SK-N-SH (cell line): ENCODE data around the gene CD69. TPM values are rescaled to one million over a fixed set of nuclear protein-coding genes. Genes with fewer than 3 reads are reported as not detected.

Experiments used
- CTCF ChIA-PET: fragments of 300-600, 350-600 bp; formaldehyde crosslinking; extraction: SDS; loops from one replicate; lab custom pipeline; 2021; lab: Yijun Ruan, JAX
- POLR2A ChIA-PET: fragments of 350-600 bp; sonication (Branson Sonifier 250); formaldehyde crosslinking; extraction: SDS; loops from one replicate; lab custom pipeline; 2020; ENCODE audit warnings: antibody characterized with exemption, inconsistent platforms; lab: Yijun Ruan, JAX
- DNase-seq: peaks from one replicate; pipeline ENCODE4 v3.0.0; 2012
- H2AFZ ChIP-seq: fragments of 200-600 bp; sonication (generic); 2 replicates; pipeline ENCODE4 v1.8.1; 2016; ENCODE audit warnings: antibody characterized with exemption, mild to moderate bottlenecking, low read depth
- H3F3A ChIP-seq: fragments of 200-600 bp; sonication (generic); replicated peaks from 2 replicates; pipeline ENCODE3; 2016; ENCODE audit warnings: antibody characterized with exemption, mild to moderate bottlenecking; ENCODE audit not compliant: insufficient read depth
- H3K27ac ChIP-seq, 2 experiments: fragments of 200-500 bp in 1 of 2; fragments of 200-600 bp in 1 of 2; sonication (Bioruptor generic) in 1 of 2; sonication (generic), shearing (Covaris generic) in 1 of 2; 2 replicates each; pipeline versions ENCODE4 v1.5.1 to v1.6.1; 2014 to 2016; ENCODE audit warnings: low read depth in 2 of 2, inconsistent platforms in 1 of 2, low read length in 1 of 2, mild to moderate bottlenecking in 1 of 2, mixed read lengths in 1 of 2
- H3K27me3 ChIP-seq: fragments of 200-600 bp; sonication (generic), shearing (Covaris generic); 2 replicates; pipeline ENCODE4 v1.6.1; 2016; ENCODE audit warnings: mixed run types; ENCODE audit not compliant: insufficient read depth
- H3K36me3 ChIP-seq, 2 experiments: fragments of 200-500 bp in 1 of 2; fragments of 200-600 bp in 1 of 2; sonication (Bioruptor generic) in 1 of 2; sonication (generic) in 1 of 2; replicated peaks in 1 of 2; 2 replicates each; pipeline versions ENCODE3 to v1.5.1; 2014 to 2016; ENCODE audit warnings: low read length in 1 of 2, mild to moderate bottlenecking in 1 of 2; ENCODE audit not compliant: insufficient read depth in 2 of 2, control insufficient read depth in 1 of 2
- H3K4me1 ChIP-seq, 2 experiments: fragments of 200-500 bp in 1 of 2; fragments of 200-600 bp in 1 of 2; sonication (Bioruptor generic) in 1 of 2; sonication (generic), shearing (Covaris generic) in 1 of 2; 2 replicates each; pipeline versions ENCODE4 v1.5.1 to v1.6.1; 2014 to 2016; ENCODE audit warnings: low read depth in 1 of 2, low read length in 1 of 2, mixed run types in 1 of 2; ENCODE audit not compliant: insufficient read depth in 2 of 2, control insufficient read depth in 1 of 2
- H3K4me2 ChIP-seq: fragments of 200-600 bp; sonication (generic), shearing (Covaris generic); 2 replicates; pipeline ENCODE4 v1.6.1; 2017; ENCODE audit warnings: mixed run types
- H3K4me3 ChIP-seq, 2 experiments: fragments of 200-500 bp in 1 of 2; fragments of 200-600 bp in 1 of 2; sonication (Bioruptor generic) in 1 of 2; sonication (generic), shearing (Covaris generic) in 1 of 2; 2 replicates each; pipeline versions ENCODE4 v1.5.1 to v1.8.1; 2014 to 2016; ENCODE audit warnings: low read depth in 2 of 2, inconsistent platforms in 1 of 2, low read length in 1 of 2, mild to moderate bottlenecking in 1 of 2, mixed read lengths in 1 of 2, moderate library complexity in 1 of 2
- H3K79me2 ChIP-seq: fragments of 200-600 bp; sonication (generic); 2 replicates; pipeline ENCODE4 v1.8.1; 2017; ENCODE audit warnings: mild to moderate bottlenecking; ENCODE audit not compliant: insufficient read depth
- H3K9ac ChIP-seq: fragments of 200-600 bp; sonication (generic); 2 replicates; pipeline ENCODE4 v1.6.1; 2017; ENCODE audit warnings: mixed run types
- H3K9me2 ChIP-seq: fragments of 200-600 bp; sonication (generic); 2 replicates; pipeline ENCODE4 v1.6.1; 2017; ENCODE audit warnings: mixed run types
- H3K9me3 ChIP-seq: fragments of 200-600 bp; sonication (generic); 2 replicates; pipeline ENCODE4 v1.6.1; 2017; ENCODE audit warnings: mixed run types, mild to moderate bottlenecking, moderate library complexity
- H4K20me1 ChIP-seq: fragments of 200-600 bp; sonication (generic); 2 replicates; pipeline ENCODE4 v1.6.1; 2017; ENCODE audit warnings: mild to moderate bottlenecking, mixed run types; ENCODE audit not compliant: insufficient read depth
- CHD2 ChIP-seq: fragments of 150-350 bp; IDR thresholded peaks from 2 replicates; pipeline ENCODE4 v1.6.1; 2018; ENCODE audit warnings: low read length; ENCODE audit not compliant: partially characterized antibody
- CTCF ChIP-seq: fragments of 200-600 bp; sonication (generic); IDR thresholded peaks from 2 replicates; pipeline ENCODE4 v1.6.1; 2017; ENCODE audit warnings: antibody characterized with exemption, mild to moderate bottlenecking, moderate library complexity
- ELF1 ChIP-seq: IDR thresholded peaks from 2 replicates; pipeline ENCODE4 v1.4.0; 2012
- EP300 ChIP-seq, 2 experiments: IDR thresholded peaks; 2 replicates each; pipeline versions ENCODE4 v1.4.0 to v1.6.1; 2012; ENCODE audit warnings: borderline replicate concordance in 1 of 2, low read depth in 1 of 2, low read length in 1 of 2
- EZH2phosphoT487 ChIP-seq: fragments of 200-600 bp; sonication (generic); IDR thresholded peaks from 2 replicates; pipeline ENCODE4 v1.6.1; 2017; ENCODE audit warnings: low read depth, mixed run types, mild to moderate bottlenecking, antibody characterized with exemption, moderate library complexity, borderline replicate concordance
- FOSL2 ChIP-seq: IDR thresholded peaks from 2 replicates; pipeline ENCODE4 v1.4.0; 2012; ENCODE audit warnings: low read depth, mild to moderate bottlenecking, moderate library complexity, borderline replicate concordance
- FOXJ3 ChIP-seq: sonication (generic); formaldehyde crosslinking; IDR thresholded peaks from 2 replicates; pipeline ENCODE4 v1.5.1; 2020; ENCODE audit warnings: mild to moderate bottlenecking, missing genetic modification reagents
- FOXM1 ChIP-seq: IDR thresholded peaks from 2 replicates; pipeline ENCODE4 v1.4.0; 2012; ENCODE audit warnings: low read depth, mild to moderate bottlenecking
- GABPA ChIP-seq: IDR thresholded peaks from 2 replicates; pipeline ENCODE4 v1.4.0; 2012; ENCODE audit warnings: low read depth, mild to moderate bottlenecking
- GATA2 ChIP-seq: sonication (generic); formaldehyde crosslinking; IDR thresholded peaks from 2 replicates; pipeline ENCODE4 v1.5.0; 2020; ENCODE audit warnings: mild to moderate bottlenecking, missing genetic modification reagents
- JUND ChIP-seq: IDR thresholded peaks from 2 replicates; pipeline ENCODE4 v1.4.0; 2012
- MEF2A ChIP-seq: IDR thresholded peaks from 2 replicates; pipeline ENCODE4 v1.4.0; 2012; ENCODE audit warnings: low read depth, borderline replicate concordance
- MXI1 ChIP-seq: IDR thresholded peaks from 2 replicates; pipeline ENCODE4 v1.6.1; 2012; ENCODE audit warnings: mild to moderate bottlenecking, low read depth, low read length, improper control_type of control experiment
- NRF1 ChIP-seq: IDR thresholded peaks from 2 replicates; pipeline ENCODE4 v1.6.1; 2012; ENCODE audit warnings: low read depth, mild to moderate bottlenecking, low read length
- POLR2AphosphoS5 ChIP-seq: IDR thresholded peaks from 2 replicates; pipeline ENCODE4 v1.6.1; 2012; ENCODE audit warnings: low read depth, low read length
- RAD21 ChIP-seq: IDR thresholded peaks from 2 replicates; pipeline ENCODE4 v1.6.1; 2012; ENCODE audit warnings: mild to moderate bottlenecking, low read length
- RCOR1 ChIP-seq: fragments of 150-350 bp; IDR thresholded peaks from 2 replicates; pipeline ENCODE4 v1.6.1; 2017; ENCODE audit warnings: antibody characterized with exemption, low read length
- RFX5 ChIP-seq: IDR thresholded peaks from 2 replicates; pipeline ENCODE4 v1.6.1; 2012; ENCODE audit warnings: mild to moderate bottlenecking, improper control_type of control experiment, low read length
- SIN3A ChIP-seq: IDR thresholded peaks from 2 replicates; pipeline ENCODE4 v1.6.1; 2012; ENCODE audit warnings: low read depth, mild to moderate bottlenecking, low read length, moderate library complexity, borderline replicate concordance
- SMC3 ChIP-seq: IDR thresholded peaks from 2 replicates; pipeline ENCODE4 v1.6.1; 2012; ENCODE audit warnings: low read depth, low read length, improper control_type of control experiment
- TAF1 ChIP-seq: IDR thresholded peaks from 2 replicates; pipeline ENCODE4 v1.6.1; 2012; ENCODE audit warnings: low read depth, mild to moderate bottlenecking, low read length, moderate library complexity, borderline replicate concordance
- TCF12 ChIP-seq: IDR thresholded peaks from 2 replicates; pipeline ENCODE4 v1.4.0; 2012
- TEAD4 ChIP-seq: IDR thresholded peaks from 2 replicates; pipeline ENCODE4 v1.4.0; 2012; ENCODE audit warnings: mild to moderate bottlenecking, borderline replicate concordance; ENCODE audit not compliant: insufficient read depth
- USF2 ChIP-seq: fragments of 150-350 bp; IDR thresholded peaks from 2 replicates; pipeline ENCODE4 v1.6.1; 2017; ENCODE audit warnings: antibody characterized with exemption, low read length, low read depth, borderline replicate concordance
- YY1 ChIP-seq: IDR thresholded peaks from 2 replicates; pipeline ENCODE4 v1.4.0; 2012; ENCODE audit warnings: low read depth, mild to moderate bottlenecking
- ZBTB33 ChIP-seq: IDR thresholded peaks from 2 replicates; pipeline ENCODE4 v1.4.0; 2012; ENCODE audit warnings: low read depth, borderline replicate concordance
- WGBS: methylation state at CpG from one replicate; pipeline ENCODE4 v1.1.6; 2017; ENCODE audit warnings: low lambda C conversion rate; 5-methylcytosine and 5-hydroxymethylcytosine counted together
- polyA plus RNA-seq, 3 experiments: library from polyadenylated mRNA; depleted of rRNA; stranded (reverse); fragments of >200 nt; gene quantifications; 2 replicates each; pipeline ENCODE4 v1.2.3, GENCODE V29; 2012

Gene CD69
- polyA plus RNA-seq, 1 of the 3 experiments (the other 2 are of a cell fraction) = not detected

GRCh38 chr12:9750276-9751203 lies 10.2 kb downstream of the CD69 start:
- WGBS = 2% methylated on average over 20 of the region's 20 CpGs
- Histone ChIP-seq H3K9me3 (no peaks in the 10 kb centered on the region), H4K20me1 (no peaks in the 10 kb centered on the region), H3K4me2 (peak overlapping the region; percentile 37; the same call in 1 of the 2 replicates), H2AFZ (no peak overlapping the region), H3F3A (no peaks in the 10 kb centered on the region), H3K9ac (no peak overlapping the region), H3K79me2 (no peaks in the 10 kb centered on the region), H3K27me3 (peaks cover 21% of the 10 kb centered on the region), H3K36me3 (no peaks in the 10 kb centered on the region), H3K4me3 (peak overlapping the region in 1 of 2 experiments; percentile 34; a peak in 1 of 4 replicates), H3K27ac (no peak overlapping the region), H3K9me2 (no peaks in the 10 kb centered on the region), H3K4me1 (no peaks in the 10 kb centered on the region; a peak in 1 of 4 replicates)
- DNase-seq = peak; percentile 67
- ChIA-PET POLR2A (no interaction called here), CTCF (interaction anchor here (0.5 to 4.7 kb wide), 54 partner anchors 8 to 526 kb away, joined by 3 to 51 read pairs (median 4); partner anchors contain the start of genes CD69, CLEC12B, CLEC2B and CLECL1)
- TF ChIP-seq RAD21 (peak; percentile 61), USF2 (no peak), ZBTB33 (no peak), JUND (no peak), CTCF (peak; percentile 83), MEF2A (no peak), SIN3A (no peak), CHD2 (no peak), GATA2 (CRISPR knock-in tag) (no peak), GABPA (no peak), SMC3 (peak; percentile 36), POLR2AphosphoS5 (no peak), TEAD4 (no peak), ELF1 (no peak), FOXM1 (no peak), TCF12 (no peak), MXI1 (no peak), EP300 (IDR thresholded peaks at IDR 0.05; ENCODE audit: borderline replicate concordance in 1 of 2, low read depth in 1 of 2, low read length in 1 of 2) (no peak), FOSL2 (no peak), RFX5 (no peak), TAF1 (no peak), RCOR1 (no peak), FOXJ3 (CRISPR knock-in tag) (no peak), EZH2phosphoT487 (no peak), NRF1 (no peak), YY1 (no peak)
